Calu3 (cell line): ENCODE results near the gene ZNF22. TPM values are rescaled to one million over a fixed set of nuclear protein-coding genes. Genes with fewer than 3 reads are reported as not detected.

Experiments
- BruUV-seq: library from RNA; stranded (reverse); fragments of 400-500 nt; replicated peaks from 2 replicates; lab custom pipeline; 2021; lab: Mats Ljungman, UMichigan
- CTCF ChIA-PET: fragments of 300-600 bp; sonication (Branson Sonifier 250); formaldehyde crosslinking; loops from one replicate; lab custom pipeline; 2022; ENCODE audit warnings: antibody characterized with exemption; lab: Charles Lee
- DNase-seq: peaks from one replicate; pipeline ENCODE4 v3.0.0; 2022
- H3K27ac Mint-ChIP-seq: one replicate; pipeline ENCODE4 v1.8.0; 2022; ENCODE audit warnings: mixed read lengths; ENCODE audit not compliant: unreplicated experiment
- H3K27me3 Mint-ChIP-seq: one replicate; pipeline ENCODE4 v1.8.0; 2022; ENCODE audit warnings: mixed read lengths; ENCODE audit not compliant: unreplicated experiment
- H3K36me3 Mint-ChIP-seq: one replicate; pipeline ENCODE4 v1.8.0; 2022; ENCODE audit warnings: mild to moderate bottlenecking, moderate library complexity, mixed read lengths; ENCODE audit not compliant: insufficient read depth, unreplicated experiment
- H3K4me1 Mint-ChIP-seq: one replicate; pipeline ENCODE4 v1.8.0; 2022; ENCODE audit warnings: mild to moderate bottlenecking, low read depth, mixed read lengths; ENCODE audit not compliant: unreplicated experiment
- H3K4me3 Mint-ChIP-seq: one replicate; pipeline ENCODE4 v1.8.0; 2022; ENCODE audit warnings: mild to moderate bottlenecking, low read depth, moderate library complexity, mixed read lengths; ENCODE audit not compliant: unreplicated experiment
- H3K9me3 Mint-ChIP-seq: one replicate; pipeline ENCODE4 v1.8.0; 2022; ENCODE audit warnings: low read depth, mixed read lengths; ENCODE audit not compliant: unreplicated experiment
- CTCF ChIP-seq: fragments of 200-600 bp; IDR thresholded peaks from one replicate; pipeline ENCODE4 v1.8.0; 2022; ENCODE audit warnings: antibody characterized with exemption; ENCODE audit not compliant: unreplicated experiment
- intact Hi-C: fragments of 100-400 bp; cut with micrococcal nuclease; formaldehyde crosslinking; loops from one replicate; pipeline ENCODE4 v1.10.0; 2022; ENCODE audit not compliant: unreplicated experiment
- total RNA-seq: library from RNA; stranded (reverse); gene quantifications from 2 replicates; pipeline ENCODE4 v1.2.3, GENCODE V29; 2022

The ZNF22 gene
- total RNA-seq, 1 experiment from 2014 or later, result 11.9 TPM

DNA sequence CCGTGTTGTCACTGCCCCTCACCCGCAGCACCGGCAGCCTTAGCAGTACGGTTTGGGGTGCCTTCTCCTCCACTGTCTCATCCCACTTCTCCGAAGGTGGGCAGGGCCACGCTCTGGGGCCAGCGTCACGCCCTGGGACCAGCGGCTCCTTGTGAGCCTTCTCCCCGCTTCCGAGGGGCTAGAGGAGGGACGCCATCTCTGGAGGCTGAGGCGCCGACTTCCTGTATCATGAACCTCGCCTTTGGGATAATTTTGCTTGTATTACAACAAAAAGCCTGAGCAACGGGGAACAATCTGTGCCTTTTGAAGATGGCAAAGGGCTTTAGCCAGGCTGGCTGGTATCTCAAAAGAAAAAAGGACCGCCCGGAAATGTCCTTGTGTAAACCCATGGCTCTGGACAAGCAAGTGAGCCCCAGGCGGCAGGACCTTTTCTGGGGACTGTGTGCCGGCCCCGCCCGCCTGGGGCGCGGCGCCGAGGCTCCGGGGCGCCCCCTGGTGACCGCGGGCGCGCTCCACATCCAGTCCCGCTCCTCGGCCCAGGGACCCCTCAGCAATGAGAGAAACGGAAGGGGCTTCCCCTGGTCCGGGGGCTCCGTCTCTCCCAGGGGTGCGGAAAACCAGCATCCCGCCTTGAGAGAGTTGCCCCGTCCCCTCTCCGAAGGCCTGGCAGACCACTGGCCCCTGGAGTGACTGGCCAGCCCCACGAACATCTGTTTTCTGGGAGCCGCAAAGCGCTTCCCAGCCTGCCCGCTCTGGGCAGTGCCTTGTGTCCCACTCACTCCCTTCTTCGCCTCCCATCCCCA is 25.9 kb upstream of the ZNF22 start:
- DNase-seq, result peak; percentile 80
- Mint-ChIP-seq H3K27me3 (no peaks in the 10 kb centered on the region), H3K9me3 (no peaks in the 10 kb centered on the region), H3K36me3 (peaks cover 18% of the 10 kb centered on the region), H3K27ac (no peak overlapping the region), H3K4me1 (peaks cover 28% of the 10 kb centered on the region), H3K4me3 (peak overlapping the region; percentile 52)
- intact Hi-C loops, result loop anchor here (1.0 to 2.0 kb wide), 2 partner anchors 34 to 42 kb away; no protein-coding TSS in a partner anchor
- CTCF ChIA-PET, result interaction anchor here (0.6 to 1.8 kb wide), 6 partner anchors 18 to 147 kb away, joined by 3 to 30 read pairs (median 8); no protein-coding TSS in a partner anchor
- TF ChIP-seq CTCF, result peak; percentile 94
- BruUV-seq, result no TSS peak

GRCh38 chr10:44975431-44976331 is 25.0 kb upstream of the ZNF22 start:
- intact Hi-C loops, result loop anchor here (1.0 to 2.0 kb wide), 2 partner anchors 35 to 42 kb away; no protein-coding TSS in a partner anchor
- Mint-ChIP-seq H3K4me1 (peaks cover 34% of the 10 kb centered on the region), H3K9me3 (no peaks in the 10 kb centered on the region), H3K27ac (no peak overlapping the region), H3K27me3 (no peaks in the 10 kb centered on the region), H3K36me3 (peaks cover 22% of the 10 kb centered on the region), H3K4me3 (peak overlapping the region; percentile 52)
- no peak for TF ChIP-seq CTCF
- no TSS peak for BruUV-seq
- DNase-seq, result peak; percentile 83
- CTCF ChIA-PET, result interaction anchor here (0.6 to 1.8 kb wide), 12 partner anchors 9 to 1214 kb away, joined by 3 to 30 read pairs (median 5); no protein-coding TSS in a partner anchor

DNA sequence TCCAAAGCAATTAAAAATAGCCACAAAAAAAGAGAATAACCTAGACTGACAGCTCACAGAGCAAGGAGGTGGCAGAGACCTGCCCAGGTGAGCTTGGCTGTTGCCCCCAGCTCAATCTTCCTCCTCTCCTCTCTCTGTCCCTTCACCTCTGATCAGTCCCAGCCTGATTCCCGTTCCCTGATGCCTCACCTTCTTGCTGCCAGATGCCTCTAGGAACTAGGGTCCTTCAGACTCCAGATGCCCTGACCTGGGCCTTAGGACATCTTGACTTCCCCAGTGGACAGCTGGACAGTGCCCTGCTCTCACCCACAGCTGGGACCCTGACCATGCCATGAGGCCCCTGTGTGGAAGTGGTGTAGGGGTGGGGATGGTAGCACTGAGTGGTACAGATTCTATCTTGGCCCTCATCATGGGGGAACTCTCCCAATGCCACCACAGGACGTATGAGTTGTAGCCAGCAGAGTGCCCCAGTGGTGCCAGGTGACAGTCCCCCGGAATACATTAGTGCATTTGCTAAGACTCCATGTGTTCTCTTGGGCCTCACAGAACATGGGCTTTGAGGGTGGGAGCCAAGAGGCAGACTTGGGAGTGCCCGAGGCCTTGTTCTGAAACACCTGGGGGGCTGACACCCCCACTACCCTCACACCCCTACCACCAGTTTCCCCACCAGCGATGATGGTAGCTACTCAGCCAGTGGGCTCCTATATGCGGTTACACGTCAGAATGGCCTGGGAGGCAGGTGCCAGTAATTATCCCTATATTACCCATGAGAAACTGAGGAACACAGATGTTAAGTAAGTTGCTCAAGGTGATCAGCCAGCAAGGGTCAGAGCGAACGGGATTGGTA is 24.1 kb upstream of the ZNF22 start:
- no peak for TF ChIP-seq CTCF
- peak overlapping the region; percentile 66 for H3K4me3 Mint-ChIP-seq
- peaks cover 43% of the 10 kb centered on the region for H3K4me1 Mint-ChIP-seq
- no TSS peak for BruUV-seq
- peaks cover 31% of the 10 kb centered on the region for H3K36me3 Mint-ChIP-seq
- H3K9me3 Mint-ChIP-seq, result no peaks in the 10 kb centered on the region
- H3K27me3 Mint-ChIP-seq, result no peaks in the 10 kb centered on the region
- peak overlapping the region; percentile 66 for H3K27ac Mint-ChIP-seq
- intact Hi-C loops, result no loop called here
- CTCF ChIA-PET, result interaction anchor here (1.2 to 1.8 kb wide), 5 partner anchors 10 to 44 kb away, joined by 5 to 30 read pairs (median 9); no protein-coding TSS in a partner anchor
- DNase-seq, result no peak
